ENCODE measurements around the gene DAPK2. TPM values are rescaled to one million over a fixed set of nuclear protein-coding genes. Genes with fewer than 3 reads are reported as not detected.
"Not testable (repeated sequence)": the region's sequence is repeated elsewhere in the genome, so short reads cannot be mapped to it uniquely, and the experiment has no call there.

Gene DAPK2
- total and polyA plus RNA-seq, 3 experiments from 2014 or later = 2.2 to 5.5 (median 4.4) TPM

DNA sequence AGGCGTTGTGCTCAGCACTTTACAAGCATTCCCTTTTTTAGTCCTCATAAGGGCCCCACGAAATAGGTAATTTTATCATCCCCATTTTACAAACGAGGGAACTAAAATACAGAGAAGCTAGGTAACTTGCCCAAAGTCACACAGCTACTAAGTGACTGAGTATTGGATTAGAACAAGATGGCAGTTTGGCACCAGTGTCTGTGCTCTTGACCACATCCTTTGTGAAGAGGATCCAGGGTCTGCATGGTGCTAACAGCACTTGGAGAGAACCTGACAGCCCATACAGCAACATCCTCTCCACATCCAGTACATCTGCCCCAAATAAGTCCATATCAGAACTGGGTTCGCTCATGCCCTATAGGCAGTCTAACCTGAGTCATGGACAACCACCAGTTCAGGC is 21.8 kb upstream of the DAPK2 start:
- H3K9me3 Mint-ChIP-seq = no peaks in the 10 kb centered on the region
- no peak overlapping the region for H3K4me3 Mint-ChIP-seq
- H3K4me1 Mint-ChIP-seq = peaks cover 8 to 9% (median 8%) of the 10 kb centered on the region in 3 donors
- H3K27me3 Mint-ChIP-seq = no peaks in the 10 kb centered on the region
- no peak overlapping the region for H3K27ac Mint-ChIP-seq
- H3K27ac ChIP-seq (ENCODE audit: low read depth, low read length) = no peak overlapping the region
- peaks cover 0 to 22% (median 5%) of the 10 kb centered on the region in 3 donors for H3K36me3 Mint-ChIP-seq
- H3K36me3 ChIP-seq (ENCODE audit: insufficient read depth, low read length) = peaks cover 3% of the 10 kb centered on the region
- CTCF ChIA-PET = interaction anchor here (0.7 to 4.9 kb wide), 30 partner anchors 9 to 605 kb away, joined by 3 to 68 read pairs (median 4); partner anchors contain the start of gene DAPK2
- DNase-seq = no peak
- H3K4me1 ChIP-seq (ENCODE audit: insufficient read depth, low read length) = peaks cover 6% of the 10 kb centered on the region
- H3K9me3 ChIP-seq (ENCODE audit: low read length) = no peaks in the 10 kb centered on the region
- POLR2A ChIA-PET = interaction anchor here (1.0 to 1.1 kb wide), 2 partner anchors 176 to 315 kb away, joined by 3 read pairs; no protein-coding TSS in a partner anchor
- H3K27me3 ChIP-seq (ENCODE audit: insufficient read depth, low read length, poor library complexity, severe bottlenecking) = no peaks in the 10 kb centered on the region
- no peak overlapping the region for H3K4me3 ChIP-seq (ENCODE audit: low read length)

DNA sequence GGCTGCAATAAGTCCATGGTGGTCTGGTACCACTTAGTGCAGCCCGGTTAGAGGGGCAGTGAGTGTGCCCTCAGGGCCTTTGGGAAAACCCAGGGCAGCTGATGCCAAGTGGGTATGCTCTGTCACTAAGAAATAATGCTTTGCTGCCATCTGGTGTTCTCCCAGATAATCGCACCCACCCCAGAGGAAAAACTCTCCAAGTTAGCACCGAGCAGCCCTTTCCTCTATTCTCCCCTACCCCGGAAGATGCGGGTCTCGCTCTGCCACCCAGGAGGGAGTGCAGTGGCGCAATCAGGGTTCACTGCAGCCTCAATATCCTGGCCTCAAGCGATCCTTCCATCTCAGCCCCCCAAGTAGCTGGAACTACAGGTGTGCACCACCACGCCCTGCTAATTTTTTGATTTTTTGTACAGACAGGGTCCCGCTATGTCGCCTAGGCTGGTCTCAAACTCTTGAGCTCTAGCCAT is 21.3 kb upstream of the DAPK2 start:
- H3K36me3 Mint-ChIP-seq = peaks cover 0 to 17% (median 5%) of the 10 kb centered on the region in 3 donors
- peak overlapping the region in 3 of 8 donors; percentile 66 to 82 (median 76) for H3K27ac Mint-ChIP-seq
- peak overlapping the region in 3 of 7 donors; percentile 15 to 46 (median 29) for H3K4me3 Mint-ChIP-seq
- no peaks in the 10 kb centered on the region for H3K27me3 ChIP-seq (ENCODE audit: insufficient read depth, low read length, poor library complexity, severe bottlenecking)
- no peak overlapping the region for H3K4me3 ChIP-seq (ENCODE audit: low read length)
- peaks cover 6% of the 10 kb centered on the region for H3K4me1 ChIP-seq (ENCODE audit: insufficient read depth, low read length)
- H3K4me1 Mint-ChIP-seq = peaks cover 8 to 9% (median 8%) of the 10 kb centered on the region in 3 donors
- no peaks in the 10 kb centered on the region for H3K9me3 Mint-ChIP-seq
- H3K27me3 Mint-ChIP-seq = no peaks in the 10 kb centered on the region
- DNase-seq = peak; percentile 51 to 71 (median 59)
- CTCF ChIA-PET = interaction anchor here (0.7 to 4.9 kb wide), 41 partner anchors 9 to 604 kb away, joined by 3 to 68 read pairs (median 3); partner anchors contain the start of genes CIAO2A and DAPK2
- POLR2A ChIA-PET = interaction anchor here (1.0 to 1.1 kb wide), 2 partner anchors 175 to 314 kb away, joined by 3 read pairs; no protein-coding TSS in a partner anchor
- H3K9me3 ChIP-seq (ENCODE audit: low read length) = no peaks in the 10 kb centered on the region
- no peaks in the 10 kb centered on the region for H3K36me3 ChIP-seq (ENCODE audit: insufficient read depth, low read length)
- H3K27ac ChIP-seq (ENCODE audit: low read depth, low read length) = no peak overlapping the region

DNA sequence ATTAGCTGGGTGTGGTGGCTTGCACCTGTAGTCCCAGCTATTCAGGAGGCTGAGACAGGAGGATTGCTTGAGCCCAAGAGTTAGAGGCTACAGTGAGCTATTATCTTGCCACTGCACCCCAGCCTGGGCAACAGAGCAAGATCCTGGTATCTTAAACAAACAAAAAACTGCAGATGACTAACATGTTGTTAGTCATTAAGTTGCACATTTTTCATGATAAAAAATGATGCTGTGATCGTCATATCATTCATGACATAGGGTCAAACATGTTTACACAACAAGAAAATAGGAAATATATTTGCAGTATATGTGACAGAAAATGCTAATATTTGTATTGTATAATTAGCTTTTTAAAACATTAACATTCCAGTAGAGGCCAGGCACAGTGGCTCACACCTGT is 20.2 kb upstream of the DAPK2 start:
- Histone ChIP-seq H3K27me3 (ENCODE audit: insufficient read depth, low read length, poor library complexity, severe bottlenecking) (no peaks in the 10 kb centered on the region), H3K27ac (ENCODE audit: low read depth, low read length) (no peak overlapping the region), H3K9me3 (ENCODE audit: low read length) (no peaks in the 10 kb centered on the region), H3K36me3 (ENCODE audit: insufficient read depth, low read length) (no peaks in the 10 kb centered on the region), H3K4me3 (ENCODE audit: low read length) (no peak overlapping the region), H3K4me1 (ENCODE audit: insufficient read depth, low read length) (peaks cover 6% of the 10 kb centered on the region)
- Mint-ChIP-seq H3K27me3 (peaks cover 0 to under 1% of the 10 kb centered on the region in 2 donors), H3K4me1 (peaks cover 8 to 9% (median 8%) of the 10 kb centered on the region in 3 donors), H3K4me3 (no peak overlapping the region), H3K9me3 (no peaks in the 10 kb centered on the region), H3K27ac (no peak overlapping the region), H3K36me3 (peaks cover 0 to 5% (median 0%) of the 10 kb centered on the region in 3 donors)
- POLR2A ChIA-PET = interaction anchor here (0.8 kb wide), 1 partner anchor 314 kb away, joined by 3 read pairs; no protein-coding TSS in a partner anchor
- no peak for DNase-seq
- CTCF ChIA-PET = interaction anchor here (0.8 to 4.9 kb wide), 9 partner anchors 8 to 591 kb away, joined by 3 to 68 read pairs (median 4); partner anchors contain the start of genes CIAO2A and DAPK2

DNA sequence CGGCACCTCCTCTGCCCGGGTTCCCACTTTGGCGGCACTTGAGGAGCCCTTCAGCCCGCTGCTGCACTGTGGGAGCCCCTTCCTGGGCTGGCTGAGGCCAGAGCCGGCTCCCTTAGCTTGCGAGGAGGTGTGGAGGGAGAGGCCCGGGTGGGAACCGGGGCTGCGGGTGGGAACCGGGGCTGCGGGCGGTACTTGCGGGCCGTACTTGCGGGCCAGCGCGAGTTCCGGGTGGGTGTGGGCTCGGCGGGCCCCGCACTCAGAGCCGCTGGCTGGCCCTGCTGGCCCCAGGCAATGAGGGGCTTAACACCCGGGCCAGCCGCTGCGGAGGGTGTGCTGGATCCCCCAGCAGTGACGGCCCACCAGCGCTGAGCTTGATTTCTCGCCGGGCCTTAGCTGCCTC is 14.4 kb upstream of the DAPK2 start:
- ChIA-PET CTCF (no interaction called here), POLR2A (no interaction called here)
- no peaks in the 10 kb centered on the region for H3K4me1 Mint-ChIP-seq
- H3K36me3 Mint-ChIP-seq = no peaks in the 10 kb centered on the region
- no peaks in the 10 kb centered on the region for H3K9me3 Mint-ChIP-seq
- DNase-seq = no peak
- H3K27me3 Mint-ChIP-seq = peaks cover 0 to 1% of the 10 kb centered on the region in 2 donors
- H3K27ac ChIP-seq (ENCODE audit: low read depth, low read length) = no peak overlapping the region
- H3K27ac Mint-ChIP-seq = no peak overlapping the region
- no peaks in the 10 kb centered on the region for H3K4me1 ChIP-seq (ENCODE audit: insufficient read depth, low read length)
- H3K4me3 ChIP-seq (ENCODE audit: low read length) = no peak overlapping the region
- no peaks in the 10 kb centered on the region for H3K27me3 ChIP-seq (ENCODE audit: insufficient read depth, low read length, poor library complexity, severe bottlenecking)
- H3K9me3 ChIP-seq (ENCODE audit: low read length) = no peaks in the 10 kb centered on the region
- no peak overlapping the region for H3K4me3 Mint-ChIP-seq
- H3K36me3 ChIP-seq (ENCODE audit: insufficient read depth, low read length) = no peaks in the 10 kb centered on the region

DNA sequence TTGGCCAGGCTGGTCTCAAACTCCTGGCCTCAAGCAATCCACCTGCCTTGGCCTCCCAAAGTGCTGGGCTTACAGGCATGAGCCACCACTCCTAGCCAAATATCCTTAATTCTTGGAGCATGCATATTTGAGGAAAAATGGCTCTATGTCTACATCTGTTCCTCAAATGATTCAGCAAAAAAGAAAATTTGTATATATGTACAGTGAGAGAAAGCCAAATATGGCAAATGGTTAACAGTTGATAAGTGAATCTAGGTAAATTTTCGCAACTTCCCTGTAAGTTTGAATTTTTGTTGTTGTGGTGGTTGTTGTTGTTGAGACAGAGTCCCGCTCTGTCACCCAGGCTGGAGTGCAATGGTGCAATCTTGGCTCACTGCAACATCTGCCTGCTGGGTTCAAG is 12.8 kb upstream of the DAPK2 start:
- H3K9me3 Mint-ChIP-seq; H3K4me1 Mint-ChIP-seq; H3K27me3 ChIP-seq (ENCODE audit: insufficient read depth, low read length, poor library complexity, severe bottlenecking); H3K27ac Mint-ChIP-seq; H3K36me3 ChIP-seq (ENCODE audit: insufficient read depth, low read length); CTCF ChIA-PET; H3K9me3 ChIP-seq (ENCODE audit: low read length); H3K4me3 ChIP-seq (ENCODE audit: low read length); H3K27ac ChIP-seq (ENCODE audit: low read depth, low read length); H3K4me3 Mint-ChIP-seq; POLR2A ChIA-PET; H3K27me3 Mint-ChIP-seq; H3K36me3 Mint-ChIP-seq; H3K4me1 ChIP-seq (ENCODE audit: insufficient read depth, low read length); DNase-seq: not testable (repeated sequence)

DNA sequence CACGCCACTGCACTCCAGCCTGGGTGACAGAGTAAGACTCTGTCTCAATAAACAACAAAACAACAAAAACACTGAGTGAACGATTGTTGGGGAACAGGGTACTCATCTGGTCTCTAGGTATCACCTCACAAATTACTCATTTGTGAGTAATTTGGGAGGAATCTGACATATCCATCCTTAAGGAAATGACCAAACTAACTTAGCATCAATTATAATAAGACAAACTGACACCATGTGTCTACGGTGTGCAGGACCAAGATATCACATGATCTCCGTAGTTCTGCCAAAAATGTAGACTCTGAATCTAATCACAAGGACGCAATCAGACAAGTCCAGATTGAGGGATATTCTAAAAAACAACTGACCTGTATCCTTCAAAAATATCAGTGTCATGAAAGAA is 12.0 kb upstream of the DAPK2 start:
- H3K27me3 Mint-ChIP-seq = peaks cover 1 to 5% of the 10 kb centered on the region in 2 donors
- CTCF ChIA-PET = no interaction called here
- no peaks in the 10 kb centered on the region for H3K36me3 ChIP-seq (ENCODE audit: insufficient read depth, low read length)
- no peaks in the 10 kb centered on the region for H3K9me3 Mint-ChIP-seq
- H3K4me1 ChIP-seq (ENCODE audit: insufficient read depth, low read length) = no peaks in the 10 kb centered on the region
- POLR2A ChIA-PET = no interaction called here
- H3K36me3 Mint-ChIP-seq = no peaks in the 10 kb centered on the region
- no peak overlapping the region for H3K4me3 ChIP-seq (ENCODE audit: low read length)
- H3K9me3 ChIP-seq (ENCODE audit: low read length) = no peaks in the 10 kb centered on the region
- H3K27me3 ChIP-seq (ENCODE audit: insufficient read depth, low read length, poor library complexity, severe bottlenecking) = no peaks in the 10 kb centered on the region
- DNase-seq = no peak
- no peaks in the 10 kb centered on the region for H3K4me1 Mint-ChIP-seq
- H3K27ac ChIP-seq (ENCODE audit: low read depth, low read length) = no peak overlapping the region
- H3K4me3 Mint-ChIP-seq = no peak overlapping the region
- H3K27ac Mint-ChIP-seq = no peak overlapping the region

DNA sequence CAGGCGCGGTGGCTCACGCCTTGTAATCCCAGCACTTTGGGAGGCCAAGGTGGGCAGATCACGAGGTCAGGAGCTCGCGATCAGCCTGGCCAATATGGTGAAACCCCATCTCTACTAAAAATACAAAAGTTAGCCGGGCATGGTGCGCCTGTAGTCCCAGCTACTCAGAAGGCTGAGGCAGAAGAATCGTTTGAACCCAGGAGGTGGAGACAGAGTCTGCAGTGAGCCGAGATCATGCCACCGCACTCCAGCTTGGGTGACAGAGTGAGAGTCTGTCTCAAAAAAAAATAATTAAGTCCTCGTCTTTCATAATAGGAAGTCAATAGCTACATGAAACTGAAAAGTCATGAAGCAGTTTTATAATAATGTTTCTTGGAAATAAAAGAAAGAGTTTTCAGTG is 7.4 kb upstream of the DAPK2 start:
- H3K27ac ChIP-seq (ENCODE audit: low read depth, low read length); H3K9me3 Mint-ChIP-seq; H3K27me3 ChIP-seq (ENCODE audit: insufficient read depth, low read length, poor library complexity, severe bottlenecking); H3K36me3 Mint-ChIP-seq; H3K4me1 Mint-ChIP-seq; DNase-seq; H3K36me3 ChIP-seq (ENCODE audit: insufficient read depth, low read length); H3K27ac Mint-ChIP-seq; POLR2A ChIA-PET; H3K4me3 ChIP-seq (ENCODE audit: low read length); H3K4me3 Mint-ChIP-seq; H3K4me1 ChIP-seq (ENCODE audit: insufficient read depth, low read length); H3K9me3 ChIP-seq (ENCODE audit: low read length): not testable (repeated sequence)
- CTCF ChIA-PET = interaction anchor here (1.8 to 3.4 kb wide), 2 partner anchors 14 to 108 kb away, joined by 6 to 12 read pairs; no protein-coding TSS in a partner anchor
- peaks cover 3 to 10% of the 10 kb centered on the region in 2 donors for H3K27me3 Mint-ChIP-seq

DNA sequence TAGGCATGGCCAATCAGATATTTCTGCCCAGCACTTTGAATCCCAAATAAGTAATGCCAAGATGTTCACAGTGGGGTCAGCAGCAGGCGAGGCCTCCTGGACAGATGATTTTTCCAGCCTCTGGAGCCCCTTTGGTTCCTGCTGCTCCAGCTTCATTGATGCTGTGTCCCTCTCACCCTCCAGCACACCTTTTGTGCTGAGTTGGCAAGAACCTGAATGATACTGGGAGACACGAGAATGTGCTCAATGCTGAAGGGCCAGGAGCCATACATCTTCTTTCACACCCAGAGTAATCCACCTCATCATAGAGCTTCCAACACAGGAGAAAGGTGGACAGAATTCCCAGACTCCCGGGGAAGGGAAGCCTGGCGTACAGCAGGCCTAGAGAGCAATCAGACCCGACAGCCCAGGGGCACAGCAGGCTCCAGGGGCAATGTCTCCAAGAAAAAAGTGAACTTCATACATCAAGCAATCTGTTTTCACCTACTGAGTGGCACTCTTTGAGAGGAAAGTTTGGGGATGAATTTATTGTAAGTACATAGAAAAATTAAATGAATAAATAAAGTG is 6.7 kb upstream of the DAPK2 start:
- Histone ChIP-seq H3K9me3 (ENCODE audit: low read length) (no peaks in the 10 kb centered on the region), H3K27me3 (ENCODE audit: insufficient read depth, low read length, poor library complexity, severe bottlenecking) (no peaks in the 10 kb centered on the region), H3K4me1 (ENCODE audit: insufficient read depth, low read length) (no peaks in the 10 kb centered on the region), H3K36me3 (ENCODE audit: insufficient read depth, low read length) (no peaks in the 10 kb centered on the region), H3K4me3 (ENCODE audit: low read length) (no peak overlapping the region), H3K27ac (ENCODE audit: low read depth, low read length) (no peak overlapping the region)
- no peak for DNase-seq
- ChIA-PET POLR2A (no interaction called here), CTCF (interaction anchor here (0.8 to 3.4 kb wide), 3 partner anchors 14 to 301 kb away, joined by 3 to 12 read pairs (median 6); no protein-coding TSS in a partner anchor)
- Mint-ChIP-seq H3K36me3 (no peaks in the 10 kb centered on the region), H3K9me3 (no peaks in the 10 kb centered on the region), H3K27ac (no peak overlapping the region), H3K27me3 (peaks cover 5 to 12% of the 10 kb centered on the region in 2 donors), H3K4me3 (no peak overlapping the region), H3K4me1 (no peaks in the 10 kb centered on the region)

Measured in CD8-positive, alpha-beta memory T cell (primary cell).